Upper lobe of left lung (tissue), 4 donors: Measurements from ENCODE around the gene OLFM1.

ENCODE experiments used
- POLR2A ChIP-seq, 4 donors: fragments of 450-650 bp; IDR thresholded peaks; one replicate each; pipeline ENCODE4 v1.5.1; 2016 to 2017; ENCODE audit warnings: antibody characterized with exemption in 4 of 4, mild to moderate bottlenecking in 2 of 4
- POLR2AphosphoS5 ChIP-seq, 2 donors: sonication (generic); formaldehyde crosslinking; IDR thresholded peaks; one replicate each; pipeline ENCODE4 v1.5.1; 2017; ENCODE audit warnings: antibody characterized with exemption in 2 of 2
- TF ChIP-seq, protein P1 (sequence below), 6 experiments: fragments of 450-650 bp in 4 of 6; fragments of 200-600 bp in 2 of 6; sonication (generic) in 2 of 6; IDR thresholded peaks; one replicate each; pipeline ENCODE4 v1.5.1; 2016 to 2019; ENCODE audit warnings: antibody characterized with exemption in 6 of 6

GRCh38 chr9:135119496-135120064, 32.1 kb downstream of the OLFM1 start:
- TF ChIP-seq, protein P1, sequence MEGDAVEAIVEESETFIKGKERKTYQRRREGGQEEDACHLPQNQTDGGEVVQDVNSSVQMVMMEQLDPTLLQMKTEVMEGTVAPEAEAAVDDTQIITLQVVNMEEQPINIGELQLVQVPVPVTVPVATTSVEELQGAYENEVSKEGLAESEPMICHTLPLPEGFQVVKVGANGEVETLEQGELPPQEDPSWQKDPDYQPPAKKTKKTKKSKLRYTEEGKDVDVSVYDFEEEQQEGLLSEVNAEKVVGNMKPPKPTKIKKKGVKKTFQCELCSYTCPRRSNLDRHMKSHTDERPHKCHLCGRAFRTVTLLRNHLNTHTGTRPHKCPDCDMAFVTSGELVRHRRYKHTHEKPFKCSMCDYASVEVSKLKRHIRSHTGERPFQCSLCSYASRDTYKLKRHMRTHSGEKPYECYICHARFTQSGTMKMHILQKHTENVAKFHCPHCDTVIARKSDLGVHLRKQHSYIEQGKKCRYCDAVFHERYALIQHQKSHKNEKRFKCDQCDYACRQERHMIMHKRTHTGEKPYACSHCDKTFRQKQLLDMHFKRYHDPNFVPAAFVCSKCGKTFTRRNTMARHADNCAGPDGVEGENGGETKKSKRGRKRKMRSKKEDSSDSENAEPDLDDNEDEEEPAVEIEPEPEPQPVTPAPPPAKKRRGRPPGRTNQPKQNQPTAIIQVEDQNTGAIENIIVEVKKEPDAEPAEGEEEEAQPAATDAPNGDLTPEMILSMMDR (IDR thresholded peaks at IDR 0.05): no peak
- TF ChIP-seq POLR2AphosphoS5 (IDR thresholded peaks at IDR 0.05) (no peak), POLR2A (IDR thresholded peaks at IDR 0.05) (no peak)
